Peyer's patch (tissue), 4 donors: ENCODE results near the gene TRIM14.

Experiments
- CTCF ChIP-seq, 6 experiments: fragments of 450-650 bp in 4 of 6; fragments of 200-600 bp in 2 of 6; sonication (generic) in 1 of 6; IDR thresholded peaks; one replicate each; pipeline ENCODE4 v1.5.1; 2017 to 2019; ENCODE audit warnings: antibody characterized with exemption in 6 of 6, mild to moderate bottlenecking in 3 of 6, moderate library complexity in 1 of 6
- POLR2A ChIP-seq, 2 donors: fragments of 450-650 bp; IDR thresholded peaks; one replicate each; pipeline ENCODE4 v1.5.1; 2017; ENCODE audit warnings: antibody characterized with exemption in 2 of 2, mild to moderate bottlenecking in 2 of 2, moderate library complexity in 2 of 2

- TF ChIP-seq CTCF (IDR thresholded peaks at IDR 0.05) (no peak), POLR2A (IDR thresholded peaks at IDR 0.05) (no peak)
Observed at GRCh38 chr9:98150721-98151120, 31.7 kb upstream of the TRIM14 start.
